ENCODE measurements around the gene ZWILCH.

The ZWILCH gene

GRCh38 chr15:66472176-66472999 lies 32.7 kb upstream of the ZWILCH start:
- Histone ChIP-seq H3K9ac (ENCODE audit: insufficient read length, low read depth) (no peak overlapping the region), H3K4me1 (ENCODE audit: insufficient read depth, insufficient read length) (peaks cover 21% of the 10 kb centered on the region)
- DNase-seq (ENCODE audit: low read depth, low spot score): peak; percentile 16

GRCh38 chr15:66474135-66474534 lies 31.0 kb upstream of the ZWILCH start:
- TF ChIP-seq ZNF274 (IDR thresholded peaks at IDR 0.05; ENCODE audit: low read depth, low read length) (no peak), YY1 (IDR thresholded peaks at IDR 0.05; ENCODE audit: insufficient read depth, insufficient read length) (no peak), SUZ12 (IDR thresholded peaks at IDR 0.05; ENCODE audit: extremely low read depth, insufficient read depth, insufficient read length) (no peak)
- Histone ChIP-seq H3K36me3 (ENCODE audit: insufficient read depth, insufficient read length, low read length) (peaks cover 17% of the 10 kb centered on the region), H3K4me3 (ENCODE audit: insufficient read length, low read depth) (no peak overlapping the region), H3K9ac (ENCODE audit: insufficient read length, low read depth) (peak overlapping the region; percentile 46), H3K4me1 (ENCODE audit: insufficient read depth, insufficient read length) (peaks cover 21% of the 10 kb centered on the region), H3K27me3 (ENCODE audit: insufficient read depth, insufficient read length) (no peaks in the 10 kb centered on the region), H3K9me3 (ENCODE audit: insufficient read depth, low read length) (no peaks in the 10 kb centered on the region)
- peak; percentile 81 for DNase-seq (ENCODE audit: low read depth, low spot score)

More at GRCh38 chr15:66472176-66472999, 32.7 kb upstream of the ZWILCH start:
- Histone ChIP-seq H3K36me3 (ENCODE audit: insufficient read depth, insufficient read length, low read length) (peaks cover 6% of the 10 kb centered on the region), H3K4me3 (ENCODE audit: insufficient read length, low read depth) (no peak overlapping the region), H3K9me3 (ENCODE audit: insufficient read depth, low read length) (no peaks in the 10 kb centered on the region), H3K27me3 (ENCODE audit: insufficient read depth, insufficient read length) (no peaks in the 10 kb centered on the region)
- no peak for TF ChIP-seq SUZ12 (IDR thresholded peaks at IDR 0.05; ENCODE audit: extremely low read depth, insufficient read depth, insufficient read length)
- TF ChIP-seq ZNF274 (IDR thresholded peaks at IDR 0.05; ENCODE audit: low read depth, low read length): no peak
- no peak for TF ChIP-seq YY1 (IDR thresholded peaks at IDR 0.05; ENCODE audit: insufficient read depth, insufficient read length)

GRCh38 chr15:66474963-66475362 lies 30.2 kb upstream of the ZWILCH start:
- no peak for DNase-seq (ENCODE audit: low read depth, low spot score)
- Histone ChIP-seq H3K4me1 (ENCODE audit: insufficient read depth, insufficient read length) (peaks cover 21% of the 10 kb centered on the region), H3K9ac (ENCODE audit: insufficient read length, low read depth) (peak overlapping the region; percentile 46), H3K9me3 (ENCODE audit: insufficient read depth, low read length) (no peaks in the 10 kb centered on the region), H3K27me3 (ENCODE audit: insufficient read depth, insufficient read length) (no peaks in the 10 kb centered on the region), H3K4me3 (ENCODE audit: insufficient read length, low read depth) (no peak overlapping the region), H3K36me3 (ENCODE audit: insufficient read depth, insufficient read length, low read length) (peaks cover 22% of the 10 kb centered on the region)
- TF ChIP-seq SUZ12 (IDR thresholded peaks at IDR 0.05; ENCODE audit: extremely low read depth, insufficient read depth, insufficient read length) (no peak), ZNF274 (IDR thresholded peaks at IDR 0.05; ENCODE audit: low read depth, low read length) (no peak), YY1 (IDR thresholded peaks at IDR 0.05; ENCODE audit: insufficient read depth, insufficient read length) (no peak)

- Histone ChIP-seq H3K4me3 (ENCODE audit: insufficient read length, low read depth) (no peak overlapping the region), H3K36me3 (ENCODE audit: insufficient read depth, insufficient read length, low read length) (peaks cover 26% of the 10 kb centered on the region), H3K9me3 (ENCODE audit: insufficient read depth, low read length) (no peaks in the 10 kb centered on the region), H3K4me1 (ENCODE audit: insufficient read depth, insufficient read length) (peaks cover 13% of the 10 kb centered on the region), H3K9ac (ENCODE audit: insufficient read length, low read depth) (no peak overlapping the region), H3K27me3 (ENCODE audit: insufficient read depth, insufficient read length) (no peaks in the 10 kb centered on the region)
- no peak for TF ChIP-seq YY1 (IDR thresholded peaks at IDR 0.05; ENCODE audit: insufficient read depth, insufficient read length)
- TF ChIP-seq ZNF274 (IDR thresholded peaks at IDR 0.05; ENCODE audit: low read depth, low read length): no peak
- no peak for TF ChIP-seq SUZ12 (IDR thresholded peaks at IDR 0.05; ENCODE audit: extremely low read depth, insufficient read depth, insufficient read length)
- DNase-seq (ENCODE audit: low read depth, low spot score): no peak
Measured at GRCh38 chr15:66476535-66476934, 28.6 kb upstream of the ZWILCH start.

GRCh38 chr15:66477011-66477410 lies 28.1 kb upstream of the ZWILCH start:
- Histone ChIP-seq H3K9ac (ENCODE audit: insufficient read length, low read depth) (peak overlapping the region; percentile 18), H3K36me3 (ENCODE audit: insufficient read depth, insufficient read length, low read length) (peaks cover 31% of the 10 kb centered on the region), H3K4me1 (ENCODE audit: insufficient read depth, insufficient read length) (peaks cover 13% of the 10 kb centered on the region), H3K9me3 (ENCODE audit: insufficient read depth, low read length) (no peaks in the 10 kb centered on the region), H3K27me3 (ENCODE audit: insufficient read depth, insufficient read length) (no peaks in the 10 kb centered on the region), H3K4me3 (ENCODE audit: insufficient read length, low read depth) (no peak overlapping the region)
- TF ChIP-seq SUZ12 (IDR thresholded peaks at IDR 0.05; ENCODE audit: extremely low read depth, insufficient read depth, insufficient read length) (no peak), YY1 (IDR thresholded peaks at IDR 0.05; ENCODE audit: insufficient read depth, insufficient read length) (no peak), ZNF274 (IDR thresholded peaks at IDR 0.05; ENCODE audit: low read depth, low read length) (no peak)
- DNase-seq (ENCODE audit: low read depth, low spot score): no peak

- H3K36me3 ChIP-seq (ENCODE audit: insufficient read depth, insufficient read length, low read length): peaks cover 56% of the 10 kb centered on the region
- no peak for TF ChIP-seq SUZ12 (IDR thresholded peaks at IDR 0.05; ENCODE audit: extremely low read depth, insufficient read depth, insufficient read length)
- no peak for TF ChIP-seq YY1 (IDR thresholded peaks at IDR 0.05; ENCODE audit: insufficient read depth, insufficient read length)
- TF ChIP-seq ZNF274 (IDR thresholded peaks at IDR 0.05; ENCODE audit: low read depth, low read length): no peak
- H3K4me1 ChIP-seq (ENCODE audit: insufficient read depth, insufficient read length): peaks cover 10% of the 10 kb centered on the region
- no peaks in the 10 kb centered on the region for H3K27me3 ChIP-seq (ENCODE audit: insufficient read depth, insufficient read length)
- no peak overlapping the region for H3K9ac ChIP-seq (ENCODE audit: insufficient read length, low read depth)
- no peak overlapping the region for H3K4me3 ChIP-seq (ENCODE audit: insufficient read length, low read depth)
- H3K9me3 ChIP-seq (ENCODE audit: insufficient read depth, low read length): no peaks in the 10 kb centered on the region
- DNase-seq (ENCODE audit: low read depth, low spot score): no peak
Measured at GRCh38 chr15:66480267-66480666, 24.9 kb upstream of the ZWILCH start.

GRCh38 chr15:66481107-66481856 lies 23.8 kb upstream of the ZWILCH start:
- H3K36me3 ChIP-seq (ENCODE audit: insufficient read depth, insufficient read length, low read length): peaks cover 61% of the 10 kb centered on the region
- H3K9ac ChIP-seq (ENCODE audit: insufficient read length, low read depth): no peak overlapping the region
- H3K4me3 ChIP-seq (ENCODE audit: insufficient read length, low read depth): no peak overlapping the region
- no peak for TF ChIP-seq YY1 (IDR thresholded peaks at IDR 0.05; ENCODE audit: insufficient read depth, insufficient read length)
- no peak for TF ChIP-seq SUZ12 (IDR thresholded peaks at IDR 0.05; ENCODE audit: extremely low read depth, insufficient read depth, insufficient read length)
- H3K4me1 ChIP-seq (ENCODE audit: insufficient read depth, insufficient read length): peaks cover 9% of the 10 kb centered on the region
- DNase-seq (ENCODE audit: low read depth, low spot score): no peak
- H3K27me3 ChIP-seq (ENCODE audit: insufficient read depth, insufficient read length): no peaks in the 10 kb centered on the region
- no peaks in the 10 kb centered on the region for H3K9me3 ChIP-seq (ENCODE audit: insufficient read depth, low read length)
